ENCODE data around the gene LRRN2. TPM values are rescaled to one million over a fixed set of nuclear protein-coding genes. Genes with fewer than 3 reads are reported as not detected.

The LRRN2 gene
- polyA plus RNA-seq, 1 donor from 2014 or later: 3.3 TPM

GRCh38 chr1:204645666-204646065 is 39.9 kb downstream of the LRRN2 start:
- Histone ChIP-seq H3K9ac (ENCODE audit: low read length) (no peak overlapping the region), H3K4me2 (ENCODE audit: low read length) (no peak overlapping the region), H3K27me3 (ENCODE audit: insufficient read depth, low read depth, low read length) (no peaks in the 10 kb centered on the region), H3F3A (ENCODE audit: insufficient read depth, low read length, poor library complexity, severe bottlenecking) (no peaks in the 10 kb centered on the region), H3K9me2 (ENCODE audit: insufficient read depth, low read length) (no peaks in the 10 kb centered on the region), H3K4me3 (ENCODE audit: low read length) (no peak overlapping the region), H3K9me3 (ENCODE audit: low read length) (no peaks in the 10 kb centered on the region), H2AFZ (ENCODE audit: low read depth, low read length) (no peak overlapping the region), H4K20me1 (ENCODE audit: insufficient read depth) (no peaks in the 10 kb centered on the region), H3K27ac (ENCODE audit: low read length) (no peak overlapping the region), H3K36me3 (ENCODE audit: insufficient read depth, low read length) (no peaks in the 10 kb centered on the region), H3K79me2 (replicated peaks; ENCODE audit: insufficient read depth, low read length) (no peaks in the 10 kb centered on the region)
- TF ChIP-seq EP300 (conservative IDR thresholded peaks at IDR 0.05; ENCODE audit: poor library complexity, severe bottlenecking) (no peak), MXI1 (conservative IDR thresholded peaks at IDR 0.05; ENCODE audit: poor library complexity, severe bottlenecking) (no peak)

GRCh38 chr1:204645251-204645650 is 40.3 kb downstream of the LRRN2 start:
- no peaks in the 10 kb centered on the region for H3F3A ChIP-seq (ENCODE audit: insufficient read depth, low read length, poor library complexity, severe bottlenecking)
- H3K4me3 ChIP-seq (ENCODE audit: low read length): no peak overlapping the region
- H3K79me2 ChIP-seq (replicated peaks; ENCODE audit: insufficient read depth, low read length): no peaks in the 10 kb centered on the region
- no peak overlapping the region for H2AFZ ChIP-seq (ENCODE audit: low read depth, low read length)
- no peak overlapping the region for H3K9ac ChIP-seq (ENCODE audit: low read length)
- TF ChIP-seq RAD21 (conservative IDR thresholded peaks at IDR 0.05) (no peak), EZH2 (IDR thresholded peaks at IDR 0.05; ENCODE audit: borderline replicate concordance, insufficient read depth, low read length, poor library complexity, severe bottlenecking) (no peak), SMC3 (conservative IDR thresholded peaks at IDR 0.05; ENCODE audit: poor library complexity) (no peak), TAF1 (IDR thresholded peaks at IDR 0.05; ENCODE audit: low read depth) (no peak), CTCF (IDR thresholded peaks at IDR 0.05; ENCODE audit: poor library complexity, severe bottlenecking) (no peak), EP300 (conservative IDR thresholded peaks at IDR 0.05; ENCODE audit: poor library complexity, severe bottlenecking) (no peak), POLR2AphosphoS5 (IDR thresholded peaks at IDR 0.05) (no peak), MXI1 (conservative IDR thresholded peaks at IDR 0.05; ENCODE audit: poor library complexity, severe bottlenecking) (no peak)
- H3K9me2 ChIP-seq (ENCODE audit: insufficient read depth, low read length): no peaks in the 10 kb centered on the region
- H3K27me3 ChIP-seq (ENCODE audit: insufficient read depth, low read depth, low read length): no peaks in the 10 kb centered on the region
- H4K20me1 ChIP-seq (ENCODE audit: insufficient read depth): no peaks in the 10 kb centered on the region
- no peaks in the 10 kb centered on the region for H3K9me3 ChIP-seq (ENCODE audit: low read length)
- no peak overlapping the region for H3K4me2 ChIP-seq (ENCODE audit: low read length)
- H3K27ac ChIP-seq (ENCODE audit: low read length): no peak overlapping the region
- H3K36me3 ChIP-seq (ENCODE audit: insufficient read depth, low read length): no peaks in the 10 kb centered on the region

GRCh38 chr1:204643503-204643902 is 42.0 kb downstream of the LRRN2 start:
- Histone ChIP-seq H3K4me2 (ENCODE audit: low read length) (no peak overlapping the region), H3F3A (ENCODE audit: insufficient read depth, low read length, poor library complexity, severe bottlenecking) (no peaks in the 10 kb centered on the region), H3K4me3 (ENCODE audit: low read length) (no peak overlapping the region), H3K79me2 (replicated peaks; ENCODE audit: insufficient read depth, low read length) (no peaks in the 10 kb centered on the region), H3K9me2 (ENCODE audit: insufficient read depth, low read length) (no peaks in the 10 kb centered on the region), H3K27me3 (ENCODE audit: insufficient read depth, low read depth, low read length) (no peaks in the 10 kb centered on the region), H3K36me3 (ENCODE audit: insufficient read depth, low read length) (no peaks in the 10 kb centered on the region), H2AFZ (ENCODE audit: low read depth, low read length) (no peak overlapping the region), H4K20me1 (ENCODE audit: insufficient read depth) (no peaks in the 10 kb centered on the region), H3K9me3 (ENCODE audit: low read length) (no peaks in the 10 kb centered on the region), H3K9ac (ENCODE audit: low read length) (no peak overlapping the region), H3K27ac (ENCODE audit: low read length) (no peak overlapping the region)
- TF ChIP-seq REST (IDR thresholded peaks at IDR 0.05; ENCODE audit: borderline replicate concordance) (no peak), CTCF (IDR thresholded peaks at IDR 0.05; ENCODE audit: poor library complexity, severe bottlenecking) (no peak), MXI1 (conservative IDR thresholded peaks at IDR 0.05; ENCODE audit: poor library complexity, severe bottlenecking) (no peak), EZH2 (IDR thresholded peaks at IDR 0.05; ENCODE audit: borderline replicate concordance, insufficient read depth, low read length, poor library complexity, severe bottlenecking) (no peak), TAF1 (IDR thresholded peaks at IDR 0.05; ENCODE audit: low read depth) (no peak), SMC3 (conservative IDR thresholded peaks at IDR 0.05; ENCODE audit: poor library complexity) (no peak), EP300 (conservative IDR thresholded peaks at IDR 0.05; ENCODE audit: poor library complexity, severe bottlenecking) (peak; percentile 83), RAD21 (conservative IDR thresholded peaks at IDR 0.05) (no peak), POLR2AphosphoS5 (IDR thresholded peaks at IDR 0.05) (peak; percentile 54)
